Stimulated activated CD4-positive, alpha-beta T cell treated with anti-CD3 and anti-CD28 coated beads, Interleukin-2, amount 100 ng/mL, for 24 hours (primary cell): ENCODE measurements around the gene TTC17.
"Not testable (repeated sequence)": the region's sequence is repeated elsewhere in the genome, so short reads cannot be mapped to it uniquely, and the experiment has no call there.

Experiments
- DNase-seq, 2 donors: peaks; one replicate each; pipeline ENCODE4 v3.0.0-alpha.2; 2020

TTC17 gene

GRCh38 chr11:43382614-43383013 lies 23.9 kb downstream of the TTC17 start:
- DNase-seq: no peak

DNA sequence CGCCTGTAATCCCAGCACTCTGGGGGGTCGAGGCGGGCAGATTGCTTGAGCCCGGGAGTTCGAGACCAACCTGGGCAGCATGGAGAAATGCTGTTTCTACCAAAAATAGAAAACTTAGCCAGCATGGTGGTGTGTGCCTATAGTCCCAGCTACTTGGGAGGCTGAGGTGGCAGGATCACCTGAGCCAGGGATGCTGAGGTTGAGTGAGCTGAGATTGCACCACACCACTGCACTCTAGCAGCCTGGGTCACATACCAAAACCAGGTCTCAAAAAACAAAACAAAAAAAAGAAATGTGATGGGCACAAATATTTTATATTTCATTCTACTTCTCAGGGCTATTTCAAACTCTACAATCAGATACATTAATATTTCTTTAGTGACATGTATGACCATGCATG lies 25.7 kb downstream of the TTC17 start:
- DNase-seq: no peak

DNA sequence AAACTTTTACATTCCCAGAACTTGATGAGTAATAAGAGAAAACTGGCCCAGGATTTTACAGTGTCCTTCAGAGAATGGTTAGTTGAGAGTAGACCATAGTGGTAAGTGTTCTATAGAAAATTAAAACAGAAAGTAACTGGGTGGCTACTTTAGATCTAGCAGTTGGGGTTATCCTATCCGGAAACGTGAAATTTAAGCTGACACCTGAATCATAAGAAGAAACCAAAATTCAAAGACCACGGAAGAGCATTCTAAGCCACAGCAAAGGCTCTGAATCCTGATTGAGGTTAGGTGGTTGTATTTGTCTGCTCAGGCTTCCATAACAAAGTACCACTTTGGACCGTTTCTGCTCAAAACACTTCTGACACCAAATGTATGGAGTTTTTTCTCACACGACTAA lies 34.0 kb downstream of the TTC17 start:
- DNase-seq: no peak

- no peak for DNase-seq
These were observed 35.1 kb downstream of the TTC17 start for GRCh38 chr11:43393765-43394355.

DNA sequence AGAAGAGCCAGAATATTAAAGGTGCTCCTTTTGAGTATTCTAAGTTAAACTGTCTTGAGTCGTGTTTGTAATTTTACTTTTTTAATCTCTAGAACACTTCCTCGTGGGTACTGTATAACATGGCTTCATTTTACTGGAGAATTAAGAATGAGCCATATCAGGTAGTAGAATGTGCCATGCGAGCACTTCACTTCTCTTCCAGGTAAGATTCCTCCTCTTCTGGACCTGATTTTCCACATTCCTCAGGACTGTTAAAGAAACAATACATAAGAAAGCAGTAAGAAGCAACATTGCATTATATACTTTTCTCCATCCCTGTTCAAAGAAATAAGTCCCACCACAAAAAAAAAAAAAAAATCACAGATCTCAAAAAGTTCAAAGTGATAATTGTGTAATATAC lies 37.9 kb downstream of the TTC17 start:
- no peak for DNase-seq

DNA sequence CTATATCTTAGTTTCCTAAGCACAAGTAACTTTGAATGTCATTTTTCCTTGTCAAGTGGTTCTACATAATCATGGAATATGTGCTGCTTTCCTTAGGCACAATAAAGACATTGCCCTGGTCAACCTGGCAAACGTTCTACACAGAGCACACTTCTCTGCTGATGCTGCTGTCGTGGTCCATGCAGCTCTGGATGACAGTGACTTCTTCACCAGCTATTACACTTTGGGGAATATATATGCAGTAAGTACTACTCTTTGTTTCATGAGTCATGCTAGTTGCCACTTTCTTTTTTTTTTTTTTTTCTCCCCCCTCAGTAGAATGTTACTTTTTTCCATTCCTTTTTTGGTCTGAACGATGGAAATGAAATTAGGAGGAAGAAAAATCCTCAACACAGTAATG lies 38.5 kb downstream of the TTC17 start:
- peak in 1 of 2 donors; percentile 4 for DNase-seq

DNA sequence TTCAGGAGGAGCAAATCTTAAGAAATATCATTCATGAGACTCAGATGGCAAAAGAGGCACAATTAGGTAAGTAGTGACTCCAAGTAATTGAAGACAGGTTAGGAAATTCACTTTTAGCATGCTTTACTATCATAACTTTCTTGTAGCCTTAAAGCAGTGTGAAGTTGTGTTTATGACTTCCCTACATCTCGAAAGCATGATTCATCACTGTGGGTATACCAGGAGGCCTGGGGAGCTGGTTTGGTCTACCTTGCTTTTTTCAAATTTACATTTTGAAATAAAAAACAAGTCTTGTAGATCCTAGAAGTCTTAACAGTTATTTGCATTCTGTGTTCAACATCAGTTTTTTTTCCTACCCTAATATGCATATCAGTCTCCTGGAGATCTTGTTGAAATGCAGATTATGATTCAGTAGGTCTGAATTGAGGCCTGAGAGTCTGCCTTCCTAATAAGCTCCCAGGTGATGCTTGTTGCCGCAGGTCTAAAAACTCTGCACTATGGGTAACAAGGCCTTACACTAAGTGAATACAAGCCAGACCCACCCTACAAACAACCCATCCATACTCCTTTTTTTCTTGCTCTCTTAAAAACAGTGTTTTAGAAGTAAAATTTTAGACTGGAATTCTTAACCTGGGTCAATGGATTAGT lies 41.4 kb downstream of the TTC17 start:
- no peak for DNase-seq

DNA sequence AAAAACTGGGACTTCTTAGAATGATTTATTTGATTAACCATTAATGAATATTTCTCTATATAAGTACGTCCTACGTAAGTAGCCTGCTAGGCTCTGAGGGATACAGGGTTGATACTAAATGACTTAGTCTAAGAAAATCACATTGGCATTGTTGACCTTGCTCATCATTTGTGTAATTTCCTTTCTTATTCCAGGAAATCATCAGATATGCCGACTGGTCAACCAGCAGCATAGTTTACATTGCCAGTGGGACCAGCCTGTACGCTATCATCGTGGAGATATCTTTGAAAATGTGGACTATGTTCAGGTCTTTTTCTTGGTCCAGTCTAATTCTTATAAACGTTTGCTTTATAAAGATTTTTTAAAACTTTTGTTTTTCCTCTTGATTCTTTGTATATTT lies 42.5 kb downstream of the TTC17 start:
- no peak for DNase-seq

DNA sequence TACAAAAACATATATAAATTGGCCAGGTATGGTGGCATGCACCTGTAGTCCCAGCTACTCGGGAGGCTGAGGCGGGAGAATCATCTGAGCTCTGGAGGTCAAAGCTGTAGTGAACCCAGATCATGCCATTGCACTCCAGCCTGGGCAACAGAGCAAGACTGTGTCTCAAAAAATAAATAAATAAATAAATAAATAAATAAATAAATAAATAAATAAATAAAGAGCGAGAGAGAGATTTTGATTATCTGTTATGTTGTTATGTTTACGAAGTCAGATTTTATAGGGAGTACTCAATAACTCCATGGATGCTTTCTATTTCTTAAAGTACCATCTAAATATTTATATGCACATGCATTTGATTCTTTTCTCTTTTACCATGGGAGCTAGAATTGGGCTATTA lies 43.1 kb downstream of the TTC17 start:
- DNase-seq: not testable (repeated sequence)

- no peak for DNase-seq
These were observed 44.9 kb downstream of the TTC17 start for GRCh38 chr11:43403357-43404231.

DNA sequence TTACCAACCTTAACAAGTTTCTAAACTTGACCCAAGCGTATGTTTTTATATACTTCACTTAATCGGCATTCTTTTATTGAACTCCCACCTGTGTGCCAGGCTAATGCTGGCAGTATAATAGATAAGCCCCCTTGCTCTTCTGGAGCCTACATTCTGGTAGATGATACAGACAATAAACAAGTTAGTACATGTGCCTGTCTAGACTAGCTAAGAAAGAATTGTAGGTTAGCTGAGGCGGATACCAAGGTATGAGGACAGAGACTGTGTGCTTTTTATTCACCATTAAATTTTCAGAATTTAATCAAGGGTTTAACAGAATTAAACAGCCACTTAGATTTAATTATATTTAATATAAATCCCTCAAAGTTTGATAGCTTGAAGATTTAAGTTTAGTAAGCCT lies 45.7 kb downstream of the TTC17 start:
- DNase-seq: no peak

DNA sequence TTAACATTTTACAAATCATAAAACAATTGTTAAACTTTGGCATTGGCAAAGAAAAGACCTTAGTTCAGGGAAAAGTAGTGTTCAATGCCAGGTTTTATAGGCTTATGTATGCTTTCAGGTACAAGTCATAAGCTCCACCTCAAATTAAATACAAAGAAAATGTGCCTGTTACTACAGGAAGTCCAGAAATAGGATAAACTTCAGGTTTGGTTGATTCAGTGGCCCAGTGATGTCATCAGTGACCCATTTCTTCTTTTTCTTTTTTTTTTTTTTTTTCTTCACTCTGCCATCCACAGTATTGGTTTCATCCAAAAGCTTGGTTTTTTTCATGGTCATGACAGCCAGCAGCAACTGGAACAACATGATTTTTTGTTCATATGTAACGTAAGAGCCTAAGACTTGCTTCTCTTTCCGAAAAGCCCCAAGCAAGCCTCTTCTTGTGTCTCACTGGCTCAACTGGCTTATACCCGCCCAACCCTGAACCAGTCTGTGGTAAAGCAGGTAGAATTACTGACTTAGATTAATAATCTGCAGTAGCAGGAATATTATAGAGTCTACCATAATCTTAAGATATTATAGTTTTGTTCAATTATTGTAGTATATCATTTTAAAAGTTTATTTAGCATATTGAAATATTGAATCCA lies 46.2 kb downstream of the TTC17 start:
- no peak for DNase-seq

- DNase-seq: no peak
These were observed 49.6 kb downstream of the TTC17 start for GRCh38 chr11:43408277-43408676.

DNA sequence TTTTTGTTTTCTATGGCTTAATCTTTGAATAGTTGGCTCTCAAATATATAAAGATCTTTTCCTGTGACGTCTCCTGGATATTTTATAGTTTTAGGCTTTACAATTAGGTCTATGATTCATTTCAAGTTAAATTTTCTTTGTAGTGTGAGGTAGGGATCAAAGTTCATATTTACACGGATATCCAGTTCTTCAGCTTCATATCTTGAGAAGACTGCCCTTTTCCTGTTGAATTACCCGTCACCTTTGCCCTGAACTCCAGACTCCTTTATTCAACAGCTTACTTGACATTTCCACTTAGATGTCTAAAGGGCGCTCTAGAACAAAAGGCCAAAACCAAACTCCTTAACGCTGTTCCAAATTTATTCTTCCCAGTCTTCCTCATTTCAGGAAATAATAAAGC lies 51.7 kb downstream of the TTC17 start:
- DNase-seq: no peak

GRCh38 chr11:43418197-43418596 lies 59.5 kb downstream of the TTC17 start:
- DNase-seq: no peak

DNA sequence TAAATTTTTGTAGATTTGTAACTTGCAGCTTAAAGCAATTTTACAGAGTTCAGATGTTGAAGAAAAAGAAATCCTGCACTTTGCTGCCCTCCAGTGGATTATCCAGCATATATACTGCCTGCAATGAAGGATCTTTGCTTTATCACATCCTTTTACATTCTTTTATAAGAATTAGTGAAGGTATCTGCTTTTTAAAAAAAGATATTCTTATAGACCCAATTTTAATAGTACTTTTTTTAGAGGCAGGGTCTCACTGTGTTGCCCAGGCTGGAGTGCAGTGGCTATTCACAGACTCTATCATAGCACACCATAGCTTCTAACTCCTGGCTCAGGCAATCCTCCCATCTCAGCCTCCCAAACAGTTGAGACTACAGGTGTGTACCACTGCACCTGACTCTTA lies 60.7 kb downstream of the TTC17 start:
- peak; percentile 4 to 21 for DNase-seq

DNA sequence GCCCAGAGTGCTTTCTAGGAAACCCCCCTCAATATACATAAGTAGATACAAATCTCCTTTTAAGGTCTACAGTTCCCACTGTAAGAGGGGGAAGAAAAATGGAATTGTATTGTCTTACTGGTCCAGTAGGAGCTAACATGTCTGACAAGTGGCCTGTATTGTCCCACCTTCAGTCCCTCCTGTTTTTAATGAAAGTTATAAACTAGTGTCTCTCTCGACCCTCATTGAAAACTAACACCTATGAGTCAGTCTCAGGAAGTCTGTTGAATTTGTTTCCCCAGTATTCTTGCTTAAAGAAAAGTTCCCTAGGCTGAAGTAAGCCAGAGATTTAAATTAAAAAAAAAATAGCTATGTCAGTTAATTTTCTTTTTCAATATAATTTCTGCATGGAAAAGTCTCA lies 69.3 kb downstream of the TTC17 start:
- DNase-seq: no peak

GRCh38 chr11:43430916-43431315 lies 72.2 kb downstream of the TTC17 start:
- DNase-seq: not testable (repeated sequence)

DNA sequence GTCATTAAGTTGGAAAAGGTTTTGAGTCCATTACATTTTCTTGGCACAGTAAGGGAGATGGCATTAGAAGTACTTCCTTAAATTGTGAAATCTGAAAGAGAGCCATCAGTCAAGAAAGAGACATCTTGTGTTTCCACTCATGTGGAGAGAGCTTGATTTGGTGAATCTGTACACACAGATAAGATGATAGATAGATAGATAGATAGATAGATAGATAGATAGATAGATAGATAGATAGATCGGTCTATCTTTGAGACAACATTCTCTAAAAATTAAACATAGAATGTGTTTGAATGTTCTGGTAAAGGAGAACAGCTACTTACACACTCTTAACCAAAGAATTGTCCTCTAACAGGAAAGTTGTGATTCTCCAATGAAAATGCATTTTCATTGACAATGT lies 76.2 kb downstream of the TTC17 start:
- DNase-seq: no peak

GRCh38 chr11:43440486-43440885 lies 81.8 kb downstream of the TTC17 start:
- no peak for DNase-seq

- DNase-seq: no peak
These were observed 85.1 kb downstream of the TTC17 start for GRCh38 chr11:43443811-43444210.

GRCh38 chr11:43447151-43447550 lies 88.4 kb downstream of the TTC17 start:
- peak in 1 of 2 donors; percentile 5 for DNase-seq

GRCh38 chr11:43458486-43458885 lies 99.8 kb downstream of the TTC17 start:
- no peak for DNase-seq

GRCh38 chr11:43459246-43459645 lies 100.5 kb downstream of the TTC17 start:
- no peak for DNase-seq
